ENCODE measurements around the gene TRIM29.

GRCh38 chr11:120112174-120112796 lies 25.6 kb downstream of the TRIM29 start:
- TF ChIP-seq CTCF (IDR thresholded peaks at IDR 0.05) = no peak
- TF ChIP-seq EP300 (IDR thresholded peaks at IDR 0.05) = no peak
- TF ChIP-seq POLR2A (IDR thresholded peaks at IDR 0.05) = no peak

Data from ovary (tissue), 3 donors.